H9 (cell line): ENCODE measurements around the gene TRMT2A. TPM values are rescaled to one million over a fixed set of nuclear protein-coding genes. Genes with fewer than 3 reads are reported as not detected.

Experiments
- DNase-seq: peaks from one replicate; pipeline ENCODE4 v3.0.0-alpha.2; 2017
- H2AFZ ChIP-seq: one replicate; pipeline ENCODE4 v1.6.1; 2013; ENCODE audit warnings: mild to moderate bottlenecking, low read length, control low read depth, moderate library complexity
- H2AK5ac ChIP-seq: 2 replicates; pipeline ENCODE4 v1.6.1; 2013; ENCODE audit warnings: low read length, control low read depth, mixed read lengths; ENCODE audit not compliant: insufficient read length
- H2BK120ac ChIP-seq: one replicate; pipeline ENCODE4 v1.6.1; 2013; ENCODE audit warnings: low read depth, mild to moderate bottlenecking, low read length, control low read depth, inconsistent platforms; ENCODE audit not compliant: poor library complexity, severe bottlenecking
- H2BK12ac ChIP-seq: 2 replicates; pipeline ENCODE4 v1.6.1; 2013; ENCODE audit warnings: low read length, control low read depth, mixed read lengths, low read depth; ENCODE audit not compliant: insufficient read length
- H2BK15ac ChIP-seq: 2 replicates; pipeline ENCODE4 v1.6.1; 2013; ENCODE audit warnings: low read depth, low read length, control low read depth
- H2BK20ac ChIP-seq: one replicate; pipeline ENCODE4 v1.6.1; 2013; ENCODE audit warnings: low read depth, mild to moderate bottlenecking, low read length, control low read depth, inconsistent platforms; ENCODE audit not compliant: poor library complexity, severe bottlenecking
- H2BK5ac ChIP-seq: 2 replicates; pipeline ENCODE4 v1.6.1; 2013; ENCODE audit warnings: low read length, control low read depth, mixed read lengths; ENCODE audit not compliant: insufficient read length
- H3K14ac ChIP-seq: 2 replicates; pipeline ENCODE4 v1.6.1; 2013; ENCODE audit warnings: low read length, control low read depth; ENCODE audit not compliant: insufficient read depth
- H3K18ac ChIP-seq: 2 replicates; pipeline ENCODE4 v1.6.1; 2013; ENCODE audit warnings: low read depth, mild to moderate bottlenecking, mixed read lengths, low read length, control low read depth; ENCODE audit not compliant: insufficient read length
- H3K23ac ChIP-seq: 2 replicates; pipeline ENCODE4 v1.6.1; 2013; ENCODE audit warnings: low read length, control low read depth, mixed read lengths, low read depth; ENCODE audit not compliant: insufficient read length
- H3K23me2 ChIP-seq: 2 replicates; pipeline ENCODE4 v1.6.1; 2013; ENCODE audit warnings: low read depth, mild to moderate bottlenecking, mixed read lengths, low read length, control low read depth; ENCODE audit not compliant: insufficient read length, poor library complexity, severe bottlenecking
- H3K27ac ChIP-seq: 2 replicates; pipeline ENCODE4 v1.5.1; 2013; ENCODE audit warnings: low read length, control low read depth, mixed read lengths, low read depth; ENCODE audit not compliant: insufficient read length
- H3K27me3 ChIP-seq: 2 replicates; pipeline ENCODE4 v1.6.1; 2013; ENCODE audit warnings: low read length, control low read depth, inconsistent platforms; ENCODE audit not compliant: insufficient read depth
- H3K4ac ChIP-seq: 2 replicates; pipeline ENCODE4 v1.6.1; 2013; ENCODE audit warnings: low read depth, mild to moderate bottlenecking, control low read depth, inconsistent platforms, low read length, moderate library complexity
- H3K4me1 ChIP-seq: 2 replicates; pipeline ENCODE4 v1.6.1; 2013; ENCODE audit warnings: low read length, control low read depth, inconsistent platforms; ENCODE audit not compliant: insufficient read depth
- H3K4me2 ChIP-seq: 2 replicates; pipeline ENCODE4 v1.6.1; 2013; ENCODE audit warnings: low read length, control low read depth, mixed read lengths; ENCODE audit not compliant: insufficient read length, insufficient read depth
- H3K56ac ChIP-seq: 2 replicates; pipeline ENCODE4 v1.6.1; 2013; ENCODE audit warnings: low read depth, mild to moderate bottlenecking, mixed read lengths, low read length, control low read depth; ENCODE audit not compliant: insufficient read length
- H3K79me1 ChIP-seq: 2 replicates; pipeline ENCODE4 v1.6.1; 2013; ENCODE audit warnings: low read depth, mild to moderate bottlenecking, moderate library complexity, low read length, control low read depth, inconsistent platforms; ENCODE audit not compliant: insufficient read depth, poor library complexity, severe bottlenecking
- H3K79me2 ChIP-seq: 2 replicates; pipeline ENCODE4 v1.6.1; 2013; ENCODE audit warnings: low read length, control low read depth, inconsistent platforms; ENCODE audit not compliant: insufficient read depth
- H3K9ac ChIP-seq: 2 replicates; pipeline ENCODE4 v1.6.1; 2013; ENCODE audit warnings: low read length, control low read depth, mixed read lengths; ENCODE audit not compliant: insufficient read length; ENCODE audit errors: extremely low read depth
- H3K9me3 ChIP-seq: one replicate; pipeline ENCODE4 v1.6.1; 2013; ENCODE audit warnings: low read depth, low read length, inconsistent platforms; ENCODE audit not compliant: control insufficient read depth
- H3T11ph ChIP-seq: one replicate; pipeline ENCODE4 v1.6.1; 2013; ENCODE audit warnings: mild to moderate bottlenecking, low read length, control low read depth, inconsistent platforms
- H4K20me1 ChIP-seq: one replicate; pipeline ENCODE4 v1.6.1; 2013; ENCODE audit not compliant: control insufficient read depth, insufficient read length, insufficient read depth
- H4K5ac ChIP-seq: 2 replicates; pipeline ENCODE4 v1.6.1; 2013; ENCODE audit warnings: low read depth, mild to moderate bottlenecking, mixed read lengths, low read length, control low read depth; ENCODE audit not compliant: insufficient read length
- H4K8ac ChIP-seq: replicated peaks from 2 replicates; pipeline ENCODE4 v1.6.1; 2013; ENCODE audit warnings: low read length, control low read depth, mixed read lengths, low read depth; ENCODE audit not compliant: insufficient read length
- H4K91ac ChIP-seq: 2 replicates; pipeline ENCODE4 v1.6.1; 2013; ENCODE audit warnings: low read depth, mild to moderate bottlenecking, moderate library complexity, mixed read lengths, low read length, control low read depth; ENCODE audit not compliant: insufficient read length
- H3K27ac Mint-ChIP-seq, 3 experiments: 2 replicates in 2 of 3; 3 replicates in 1 of 3; pipeline ENCODE4 v1.8.0; 2020 to 2021; ENCODE audit warnings: mixed read lengths in 3 of 3, mild to moderate bottlenecking in 1 of 3, moderate library complexity in 1 of 3
- H3K27me3 Mint-ChIP-seq: 2 replicates; pipeline ENCODE4 v1.8.0; 2021; ENCODE audit warnings: low read depth, mild to moderate bottlenecking, moderate library complexity, mixed read lengths
- H3K36me3 Mint-ChIP-seq, 3 experiments: 2 replicates in 2 of 3; 3 replicates in 1 of 3; pipeline ENCODE4 v1.8.0; 2020 to 2021; ENCODE audit warnings: low read depth in 3 of 3, mixed read lengths in 3 of 3; ENCODE audit not compliant: insufficient read depth in 1 of 3
- H3K4me1 Mint-ChIP-seq, 2 experiments: 2 replicates each; pipeline ENCODE4 v1.8.0; 2020; ENCODE audit warnings: mixed read lengths in 2 of 2
- H3K4me3 Mint-ChIP-seq, 2 experiments: 2 replicates in 1 of 2; 3 replicates in 1 of 2; pipeline ENCODE4 v1.8.0; 2020 to 2021; ENCODE audit warnings: mild to moderate bottlenecking in 2 of 2, mixed read lengths in 2 of 2, moderate library complexity in 1 of 2
- H3K9me3 Mint-ChIP-seq, 2 experiments: 2 replicates in 1 of 2; 3 replicates in 1 of 2; pipeline ENCODE4 v1.8.0; 2020; ENCODE audit warnings: mild to moderate bottlenecking in 2 of 2, mixed read lengths in 2 of 2, moderate library complexity in 1 of 2
- CTCF ChIP-seq: fragments of 200-600 bp; sonication (generic); conservative IDR thresholded peaks from 3 replicates; pipeline ENCODE4 v1.8.0; 2021; ENCODE audit warnings: antibody characterized with exemption, mild to moderate bottlenecking
- WGBS: extraction: QIAGEN DNeasy Blood & Tissue Kit; methylation state at CpG from one replicate; pipeline ENCODE4 v1.1.7; 2013; ENCODE audit warnings: missing lambda C conversion rate, low lambda C conversion rate, mixed read lengths; ENCODE audit not compliant: insufficient read length; ENCODE audit errors: extremely low coverage; 5-methylcytosine and 5-hydroxymethylcytosine counted together
- total RNA-seq: library from RNA; stranded (reverse); gene quantifications from 2 replicates; pipeline ENCODE4 v1.2.1, GENCODE V29; 2021

Gene TRMT2A
- total RNA-seq, 1 experiment from 2014 or later = 58.2 TPM

GRCh38 chr22:20083157-20083890 is 33.7 kb downstream of the TRMT2A start:
- Histone ChIP-seq H4K91ac (no peak overlapping the region), H3T11ph (no peak overlapping the region), H2BK5ac (no peak overlapping the region), H3K27me3 (no peaks in the 10 kb centered on the region), H3K4me2 (no peak overlapping the region), H3K9ac (no peak overlapping the region), H3K56ac (no peak overlapping the region), H3K79me1 (peaks cover 22% of the 10 kb centered on the region), H4K20me1 (peaks cover 6% of the 10 kb centered on the region), H3K14ac (no peak overlapping the region), H2BK20ac (no peak overlapping the region), H4K8ac (no peak overlapping the region), H2AK5ac (no peak overlapping the region), H3K18ac (no peak overlapping the region), H2BK12ac (no peak overlapping the region), H2BK120ac (no peak overlapping the region), H3K27ac (no peak overlapping the region), H3K79me2 (peaks cover 35% of the 10 kb centered on the region), H3K23ac (no peak overlapping the region), H4K5ac (no peak overlapping the region), H2AFZ (no peak overlapping the region), H3K4ac (no peak overlapping the region), H3K9me3 (no peaks in the 10 kb centered on the region), H3K23me2 (peaks cover 8% of the 10 kb centered on the region), H3K4me1 (peaks cover 2% of the 10 kb centered on the region; the same call in 1 of the 2 replicates), H2BK15ac (no peak overlapping the region)
- no peak for TF ChIP-seq CTCF
- Mint-ChIP-seq H3K27ac (peak overlapping the region; percentile 21 to 89 (median 77); a peak in 4 of 7 replicates), H3K36me3 (peaks cover 29 to 56% (median 45%) of the 10 kb centered on the region in 3 experiments; a peak in 6 of 7 replicates), H3K9me3 (no peaks in the 10 kb centered on the region), H3K4me3 (peak overlapping the region; percentile 1 to 33; a peak in 2 of 5 replicates), H3K27me3 (no peaks in the 10 kb centered on the region), H3K4me1 (peaks cover 37 to 50% of the 10 kb centered on the region in 2 experiments)
- WGBS = no CpG with 5 or more reads among the region's 10 CpGs
- DNase-seq = no peak
